NT2/D1 (cell line): ENCODE measurements around the gene SLC6A5.

Experiments used
- YY1 ChIP-seq: IDR thresholded peaks from 2 replicates; pipeline ENCODE4 v1.6.1; 2011; ENCODE audit not compliant: insufficient read length, insufficient read depth
- ZNF274 ChIP-seq: IDR thresholded peaks from 2 replicates; pipeline ENCODE4 v1.6.1; 2011; ENCODE audit warnings: mild to moderate bottlenecking, low read depth, low read length

- TF ChIP-seq ZNF274: no peak
- TF ChIP-seq YY1: no peak
Observed at GRCh38 chr11:20627701-20628100, 28.3 kb downstream of the SLC6A5 start.
